K562 (cell line): ENCODE results near the gene ORAI3. TPM values are rescaled to one million over a fixed set of nuclear protein-coding genes. Genes with fewer than 3 reads are reported as not detected.

Experiments used
- ARHGAP35 ChIP-seq: fragments of 450-650 bp; IDR thresholded peaks from 2 replicates; pipeline ENCODE4 v1.6.1; 2018; ENCODE audit not compliant: partially characterized antibody
- BRF1 ChIP-seq: IDR thresholded peaks from 3 replicates; pipeline ENCODE4 v1.6.1; 2011; ENCODE audit warnings: borderline replicate concordance, mild to moderate bottlenecking; ENCODE audit not compliant: insufficient read length; ENCODE audit errors: extremely low read depth
- DIDO1 ChIP-seq: fragments of 450-650 bp; IDR thresholded peaks from 2 replicates; pipeline ENCODE4 v1.6.1; 2016; ENCODE audit warnings: low read depth, missing biosample characterization, missing genetic modification characterization
- FOXA3 ChIP-seq, 2 experiments: fragments of 450-650 bp in 1 of 2; sonication (generic) in 1 of 2; formaldehyde crosslinking; IDR thresholded peaks in 1 of 2; conservative IDR thresholded peaks in 1 of 2; 2 replicates each; pipeline versions ENCODE4 v1.4.0 to v1.8.0; 2020 to 2022; ENCODE audit warnings: mild to moderate bottlenecking in 2 of 2, missing genetic modification reagents in 1 of 2
- FOXM1 ChIP-seq, 2 experiments: fragments of 450-650 bp in 1 of 2; sonication (generic) in 1 of 2; formaldehyde crosslinking in 1 of 2; IDR thresholded peaks; 2 replicates each; pipeline versions ENCODE4 v1.6.1 to v1.9.0; 2017 to 2022; ENCODE audit warnings: low read depth in 2 of 2, mild to moderate bottlenecking in 2 of 2, missing genetic modification reagents in 1 of 2, moderate library complexity in 1 of 2
- KDM5B ChIP-seq: fragments of 200-600 bp; sonication (generic); IDR thresholded peaks from 2 replicates; pipeline ENCODE4 v1.6.1; 2012; ENCODE audit warnings: low read depth, mild to moderate bottlenecking, moderate library complexity, low read length, control low read depth, inconsistent platforms; ENCODE audit not compliant: insufficient replicate concordance
- MIER1 ChIP-seq: fragments of 450-650 bp; IDR thresholded peaks from 2 replicates; pipeline ENCODE4 v1.6.1; 2016; ENCODE audit warnings: antibody characterized with exemption, mild to moderate bottlenecking, low read depth
- NONO ChIP-seq, 2 experiments: fragments of 200-400 bp in 1 of 2; fragments of 450-650 bp in 1 of 2; formaldehyde crosslinking in 1 of 2; IDR thresholded peaks; 2 replicates each; pipeline ENCODE4 v1.6.1; 2017; ENCODE audit warnings: low read depth in 2 of 2, mild to moderate bottlenecking in 2 of 2, moderate library complexity in 2 of 2, low read length in 1 of 2
- POLR2AphosphoS5 ChIP-seq: IDR thresholded peaks from 2 replicates; pipeline ENCODE4 v1.6.1; 2011; ENCODE audit warnings: mild to moderate bottlenecking, low read depth, low read length, moderate library complexity; ENCODE audit not compliant: control insufficient read depth, insufficient read depth
- POU5F1 ChIP-seq: fragments of 150-350 bp; IDR thresholded peaks from 2 replicates; pipeline ENCODE4 v1.6.1; 2014; ENCODE audit warnings: borderline replicate concordance, low read length, low read depth, mild to moderate bottlenecking; ENCODE audit not compliant: partially characterized antibody
- RBM39 ChIP-seq: fragments of 200-400 bp; formaldehyde crosslinking; optimal IDR thresholded peaks from 2 replicates; pipeline ENCODE3; 2018; ENCODE audit warnings: low read depth, low read length
- TBP ChIP-seq: optimal IDR thresholded peaks from 2 replicates; pipeline ENCODE3; 2011; ENCODE audit warnings: low read depth, low read length, improper control_type of control experiment
- ZEB2 ChIP-seq: fragments of 450-650 bp; IDR thresholded peaks from 2 replicates; pipeline ENCODE4 v1.6.1; 2016
- ZNF140 ChIP-seq: fragments of 250-450 bp; sonication (Bioruptor Pico); IDR thresholded peaks from 2 replicates; pipeline ENCODE4 v1.8.0; 2021; ENCODE audit warnings: moderate library complexity, mild to moderate bottlenecking, inconsistent platforms
- ZNF311 ChIP-seq: fragments of 250-450 bp; sonication (Bioruptor Pico); IDR thresholded peaks from 2 replicates; pipeline ENCODE4 v1.4.0; 2020; ENCODE audit warnings: mild to moderate bottlenecking, moderate library complexity
- ZNF41 ChIP-seq: fragments of 250-450 bp; sonication (Bioruptor Pico); conservative IDR thresholded peaks from 2 replicates; pipeline ENCODE4 v1.4.0; 2020; ENCODE audit warnings: mild to moderate bottlenecking
- ZNF584 ChIP-seq: fragments of 200-800 bp; sonication (Bioruptor generic); IDR thresholded peaks from 2 replicates; pipeline ENCODE4 v1.6.1; 2016; ENCODE audit warnings: low read depth, mild to moderate bottlenecking, missing genetic modification characterization, missing compliant biosample characterization
- ZNF717 ChIP-seq: fragments of 250-450 bp; sonication (Bioruptor Pico); IDR thresholded peaks from 2 replicates; pipeline ENCODE4 v1.5.0; 2021
- ZNF785 ChIP-seq: fragments of 250-450 bp; sonication (Bioruptor Pico); IDR thresholded peaks from 2 replicates; pipeline ENCODE4 v1.4.0; 2020; ENCODE audit warnings: mild to moderate bottlenecking
- polyA plus RNA-seq, 8 experiments: library from polyadenylated mRNA; depleted of rRNA in 4 of 8; stranded (reverse) in 5 of 8; unstranded in 3 of 8; fragments of >200 nt; fragmentation: Nextera tagmentation in 2 of 8; fragmentation: Illumina TruSeq in 1 of 8; extraction: Ambion mirVana in 2 of 8; extraction: Trizol in 1 of 8; gene quantifications; 2 replicates each; pipeline versions ENCODE4 v1.2.1 to v1.2.3, GENCODE V29; 2011 to 2014; ENCODE audit warnings: inconsistent platforms in 1 of 8, missing spikeins in 1 of 8
- total RNA-seq, 7 experiments: library from RNA; depleted of rRNA in 6 of 7; stranded (reverse); fragments of >200 nt in 6 of 7; fragmentation: Illumina TruSeq in 2 of 7; extraction: Trizol in 2 of 7; gene quantifications; 2 replicates each; pipeline versions ENCODE4 v1.2.1 to v1.2.3, GENCODE V29; 2011 to 2021; ENCODE audit warnings: low replicate concordance in 1 of 7
- TF ChIP-seq, protein P1 (sequence below): sonication (generic); formaldehyde crosslinking; IDR thresholded peaks from 2 replicates; pipeline ENCODE4 v1.8.0; 2022; ENCODE audit warnings: missing genetic modification reagents, mild to moderate bottlenecking, moderate library complexity, borderline replicate concordance
- TF ChIP-seq, protein P2 (sequence below): IDR thresholded peaks from 2 replicates; pipeline ENCODE4 v1.6.1; 2012; ENCODE audit warnings: low read depth, low read length, improper control_type of control experiment, borderline replicate concordance
- TF ChIP-seq, protein P3 (sequence below): sonication (generic); formaldehyde crosslinking; IDR thresholded peaks from 2 replicates; pipeline ENCODE4 v1.8.0; 2022; ENCODE audit warnings: mild to moderate bottlenecking, missing genetic modification reagents

The ORAI3 gene
- total and polyA plus RNA-seq, 9 of the 15 experiments (the other 6 are each of a cell fraction or from before 2014, with no cell fraction given), result 4.9 to 23.3 (median 14.1) TPM

DNA sequence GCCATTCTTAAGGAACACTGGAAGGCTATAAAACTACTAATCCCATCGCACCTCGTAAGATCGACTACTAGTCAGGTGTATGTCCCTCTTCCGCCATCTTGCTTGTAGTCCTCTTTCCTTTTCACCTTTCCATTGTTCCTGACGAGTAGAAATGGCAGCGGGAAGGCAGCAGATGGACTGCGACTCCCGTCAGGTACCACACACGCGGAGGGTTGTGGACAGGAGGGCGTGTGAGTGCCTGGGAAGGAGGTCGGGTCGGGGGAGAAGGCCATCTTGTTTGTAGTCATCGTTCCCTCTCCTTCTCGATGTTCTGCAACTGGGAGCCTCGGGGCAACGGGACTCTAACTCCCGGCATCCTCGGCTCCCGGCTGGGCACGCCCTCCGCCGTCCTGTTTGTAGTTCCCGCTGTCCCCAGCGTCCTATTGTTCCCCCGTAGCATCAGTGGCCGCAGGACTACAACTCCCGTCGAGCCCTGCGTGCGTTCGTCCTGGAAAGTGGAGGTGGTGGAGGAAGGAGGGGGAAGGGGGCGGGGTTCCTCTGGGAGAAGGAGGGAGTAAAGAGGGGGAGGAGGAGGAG is 25.8 kb upstream of the ORAI3 start (continued):
- TF ChIP-seq FOXM1 (IDR thresholded peaks at IDR 0.05; ENCODE audit: low read depth), result no peak
- peak; percentile 70; the same call in 1 of the 2 replicates for TF ChIP-seq FOXM1 (CRISPR knock-in tag; IDR thresholded peaks at IDR 0.05; ENCODE audit: low read depth)
- TF ChIP-seq, protein P1, sequence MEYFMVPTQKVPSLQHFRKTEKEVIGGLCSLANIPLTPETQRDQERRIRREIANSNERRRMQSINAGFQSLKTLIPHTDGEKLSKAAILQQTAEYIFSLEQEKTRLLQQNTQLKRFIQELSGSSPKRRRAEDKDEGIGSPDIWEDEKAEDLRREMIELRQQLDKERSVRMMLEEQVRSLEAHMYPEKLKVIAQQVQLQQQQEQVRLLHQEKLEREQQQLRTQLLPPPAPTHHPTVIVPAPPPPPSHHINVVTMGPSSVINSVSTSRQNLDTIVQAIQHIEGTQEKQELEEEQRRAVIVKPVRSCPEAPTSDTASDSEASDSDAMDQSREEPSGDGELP (CRISPR knock-in tag), result peak; percentile 47; the same call in 1 of the 2 replicates
- no peak for TF ChIP-seq BRF1
- peak; percentile 76; the same call in 1 of the 2 replicates for TF ChIP-seq ZNF311 (CRISPR knock-in tag)
- TF ChIP-seq ZNF41, result peak; percentile 35; the same call in 1 of the 2 replicates
- 0 out of 4 replicates have a peak, but pooled peaks of 1 of the 2 experiments have one; percentile 16 for TF ChIP-seq FOXA3 (CRISPR knock-in tag; conservative IDR thresholded peaks at IDR 0.05 in 1 of 2, IDR thresholded peaks at IDR 0.05 in 1 of 2)
- peak; percentile 93 for TF ChIP-seq ZEB2
- peak; percentile 53 for TF ChIP-seq POU5F1
- no peak; the same call in 1 of the 2 replicates for TF ChIP-seq DIDO1 (tag)
- peak; percentile 94 for TF ChIP-seq TBP
- TF ChIP-seq MIER1, result no peak
- peak; percentile 46; the same call in 1 of the 2 replicates for TF ChIP-seq POLR2AphosphoS5
- TF ChIP-seq ZNF584 (CRISPR knock-in tag), result peak; percentile 93
- no peak for TF ChIP-seq ZNF717
- peak; percentile 68 for TF ChIP-seq RBM39
- TF ChIP-seq ZNF785 (CRISPR knock-in tag), result no peak
- TF ChIP-seq, protein P2, sequence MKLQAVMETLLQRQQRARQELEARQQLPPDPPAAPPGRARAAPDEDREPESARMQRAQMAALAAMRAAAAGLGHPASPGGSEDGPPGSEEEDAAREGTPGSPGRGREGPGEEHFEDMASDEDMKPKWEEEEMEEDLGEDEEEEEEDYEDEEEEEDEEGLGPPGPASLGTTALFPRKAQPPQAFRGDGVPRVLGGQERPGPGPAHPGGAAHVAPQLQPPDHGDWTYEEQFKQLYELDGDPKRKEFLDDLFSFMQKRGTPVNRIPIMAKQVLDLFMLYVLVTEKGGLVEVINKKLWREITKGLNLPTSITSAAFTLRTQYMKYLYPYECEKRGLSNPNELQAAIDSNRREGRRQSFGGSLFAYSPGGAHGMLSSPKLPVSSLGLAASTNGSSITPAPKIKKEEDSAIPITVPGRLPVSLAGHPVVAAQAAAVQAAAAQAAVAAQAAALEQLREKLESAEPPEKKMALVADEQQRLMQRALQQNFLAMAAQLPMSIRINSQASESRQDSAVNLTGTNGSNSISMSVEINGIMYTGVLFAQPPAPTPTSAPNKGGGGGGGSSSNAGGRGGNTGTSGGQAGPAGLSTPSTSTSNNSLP, result no peak
- TF ChIP-seq KDM5B, result peak; percentile 78
- TF ChIP-seq, protein P3, sequence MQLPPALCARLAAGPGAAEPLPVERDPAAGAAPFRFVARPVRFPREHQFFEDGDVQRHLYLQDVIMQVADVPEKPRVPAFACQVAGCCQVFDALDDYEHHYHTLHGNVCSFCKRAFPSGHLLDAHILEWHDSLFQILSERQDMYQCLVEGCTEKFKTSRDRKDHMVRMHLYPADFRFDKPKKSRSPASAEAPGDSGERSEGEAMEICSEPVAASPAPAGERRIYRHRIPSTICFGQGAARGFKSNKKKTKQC, result peak; percentile 26; the same call in 1 of the 2 replicates
- TF ChIP-seq ARHGAP35, result no peak
- TF ChIP-seq NONO (IDR thresholded peaks at IDR 0.05; ENCODE audit: low read depth in 2 of 2, low read length in 1 of 2), result no peak; a peak in 1 of 4 replicates
- 0 out of 2 replicates have a peak, but pooled peaks have one; percentile 19 for TF ChIP-seq ZNF140 (CRISPR knock-in tag)
